ENCODE measurements around the gene GOLPH3L. TPM values are rescaled to one million over a fixed set of nuclear protein-coding genes. Genes with fewer than 3 reads are reported as not detected.

Gene GOLPH3L
- total and polyA plus RNA-seq, 2 of the 13 experiments (the other 11 are each of a cell fraction or from before 2014, with no cell fraction given), result 8.2 to 12.8 TPM

GRCh38 chr1:150613061-150613920 lies 83.7 kb downstream of the GOLPH3L start (continued):
- TF ChIP-seq TFAP4 (IDR thresholded peaks at IDR 0.05; ENCODE audit: borderline replicate concordance, low read depth) (peak; percentile 7; the same call in 1 of the 2 replicates), HMGA1 (CRISPR knock-in tag; conservative IDR thresholded peaks at IDR 0.05) (no peak), UBTF (CRISPR knock-in tag; IDR thresholded peaks at IDR 0.05) (no peak), ZSCAN25 (CRISPR knock-in tag; IDR thresholded peaks at IDR 0.05) (no peak), ARID4A (CRISPR knock-in tag; IDR thresholded peaks at IDR 0.05; ENCODE audit: borderline replicate concordance) (peak; percentile 22; the same call in 1 of the 2 replicates), PAXIP1 (CRISPR knock-in tag; conservative IDR thresholded peaks at IDR 0.05) (0 out of 2 replicates have a peak, but pooled peaks have one; percentile 14), NFIC (IDR thresholded peaks at IDR 0.05; ENCODE audit: low read length) (no peak), KDM5B (CRISPR knock-in tag; IDR thresholded peaks at IDR 0.05; ENCODE audit: borderline replicate concordance) (no peak), ZNF10 (CRISPR knock-in tag; IDR thresholded peaks at IDR 0.05; ENCODE audit: borderline replicate concordance, low read depth) (no peak), ZNF432 (CRISPR knock-in tag; IDR thresholded peaks at IDR 0.05; ENCODE audit: borderline replicate concordance) (no peak), PHF21A (CRISPR knock-in tag; IDR thresholded peaks at IDR 0.05) (peak; percentile 12; the same call in 1 of the 2 replicates), SMARCC2 (IDR thresholded peaks at IDR 0.05) (no peak), ZFP62 (CRISPR knock-in tag; IDR thresholded peaks at IDR 0.05) (no peak), ZNF451 (CRISPR knock-in tag; IDR thresholded peaks at IDR 0.05) (no peak), ATF4 (CRISPR knock-in tag; IDR thresholded peaks at IDR 0.05) (peak in 1 of 2 experiments; percentile 9; a peak in 1 of 4 replicates), POLR2A (IDR thresholded peaks at IDR 0.05; ENCODE audit: insufficient read depth in 1 of 2, low read depth in 2 of 2, low read length in 2 of 2) (no peak)
